Epithelial cell of esophagus (primary cell): ENCODE data around the gene OXNAD1.

ENCODE experiments used
- DNase-seq: peaks from one replicate; pipeline ENCODE4 v3.0.0; 2010; ENCODE audit warnings: low read depth
- H3K4me3 ChIP-seq: 2 replicates; pipeline ENCODE4 v1.5.1; 2011; ENCODE audit warnings: mild to moderate bottlenecking, low read length, control low read depth
- CTCF ChIP-seq: IDR thresholded peaks from 2 replicates; pipeline ENCODE4 v1.5.1; 2011; ENCODE audit warnings: low read depth, mild to moderate bottlenecking, low read length, control low read depth, inconsistent platforms; ENCODE audit not compliant: insufficient read depth; ENCODE audit errors: missing control alignments

OXNAD1 gene

GRCh38 chr3:16245609-16246008, 19.4 kb upstream of the OXNAD1 start:
- DNase-seq, result no peak
- TF ChIP-seq CTCF, result no peak
- no peak overlapping the region for H3K4me3 ChIP-seq

- H3K4me3 ChIP-seq, result no peak overlapping the region
- TF ChIP-seq CTCF, result peak; percentile 93
- peak; percentile 81 for DNase-seq
Measured at GRCh38 chr3:16247282-16248061, 17.5 kb upstream of the OXNAD1 start.

GRCh38 chr3:16248556-16248955, 16.5 kb upstream of the OXNAD1 start:
- no peak for DNase-seq
- no peak overlapping the region for H3K4me3 ChIP-seq
- TF ChIP-seq CTCF, result no peak

GRCh38 chr3:16249336-16249735, 15.7 kb upstream of the OXNAD1 start:
- peak; percentile 22 for TF ChIP-seq CTCF
- no peak overlapping the region for H3K4me3 ChIP-seq
- peak; percentile 33 for DNase-seq

GRCh38 chr3:16249886-16250285, 15.1 kb upstream of the OXNAD1 start:
- no peak for DNase-seq
- no peak overlapping the region for H3K4me3 ChIP-seq
- no peak for TF ChIP-seq CTCF

GRCh38 chr3:16251316-16252085, 13.5 kb upstream of the OXNAD1 start:
- TF ChIP-seq CTCF, result no peak
- DNase-seq, result no peak
- H3K4me3 ChIP-seq, result no peak overlapping the region
